Mesodermal cell (in vitro differentiated cells): ENCODE measurements around the gene SP8. TPM values are rescaled to one million over a fixed set of nuclear protein-coding genes. Genes with fewer than 3 reads are reported as not detected.
"Not testable (repeated sequence)": the region's sequence is repeated elsewhere in the genome, so short reads cannot be mapped to it uniquely, and the experiment has no call there.

Experiments used
- H3K27ac ChIP-seq: 2 replicates; pipeline ENCODE4 v1.7.0; 2013; ENCODE audit warnings: mild to moderate bottlenecking, low read depth, low read length, moderate library complexity; ENCODE audit not compliant: severe bottlenecking
- H3K36me3 ChIP-seq: 2 replicates; pipeline ENCODE4 v1.7.1; 2013; ENCODE audit warnings: mild to moderate bottlenecking, low read length, moderate library complexity; ENCODE audit not compliant: control insufficient read depth, insufficient read depth
- H3K4me1 ChIP-seq: one replicate; pipeline ENCODE4 v1.7.1; 2013; ENCODE audit warnings: mild to moderate bottlenecking, low read length; ENCODE audit not compliant: insufficient read depth, control insufficient read depth, poor library complexity, severe bottlenecking
- H3K4me3 ChIP-seq: 2 replicates; pipeline ENCODE4 v1.7.0; 2013; ENCODE audit warnings: low read length, control low read depth, mild to moderate bottlenecking; ENCODE audit not compliant: insufficient read depth, poor library complexity, severe bottlenecking; ENCODE audit errors: extremely low read depth
- H3K9me3 ChIP-seq: 2 replicates; pipeline ENCODE4 v1.7.1; 2013; ENCODE audit warnings: mild to moderate bottlenecking, low read length, moderate library complexity; ENCODE audit not compliant: control insufficient read depth
- WGBS, 2 experiments: methylation state at CpG; one replicate each; pipeline ENCODE4 v1.1.5; 2013; ENCODE audit warnings: missing lambda C conversion rate in 2 of 2; ENCODE audit not compliant: insufficient coverage in 2 of 2; 5-methylcytosine and 5-hydroxymethylcytosine counted together
- polyA plus RNA-seq, 2 experiments: library from polyadenylated mRNA; stranded (reverse); fragments of 50-300 nt; gene quantifications; one replicate each; pipeline ENCODE4 v1.2.3, GENCODE V29; 2013

SP8 gene
- 0.77 TPM for polyA plus RNA-seq (2013, experiment 1 of 2)
- polyA plus RNA-seq (2013, experiment 2 of 2) = 0.15 TPM

DNA sequence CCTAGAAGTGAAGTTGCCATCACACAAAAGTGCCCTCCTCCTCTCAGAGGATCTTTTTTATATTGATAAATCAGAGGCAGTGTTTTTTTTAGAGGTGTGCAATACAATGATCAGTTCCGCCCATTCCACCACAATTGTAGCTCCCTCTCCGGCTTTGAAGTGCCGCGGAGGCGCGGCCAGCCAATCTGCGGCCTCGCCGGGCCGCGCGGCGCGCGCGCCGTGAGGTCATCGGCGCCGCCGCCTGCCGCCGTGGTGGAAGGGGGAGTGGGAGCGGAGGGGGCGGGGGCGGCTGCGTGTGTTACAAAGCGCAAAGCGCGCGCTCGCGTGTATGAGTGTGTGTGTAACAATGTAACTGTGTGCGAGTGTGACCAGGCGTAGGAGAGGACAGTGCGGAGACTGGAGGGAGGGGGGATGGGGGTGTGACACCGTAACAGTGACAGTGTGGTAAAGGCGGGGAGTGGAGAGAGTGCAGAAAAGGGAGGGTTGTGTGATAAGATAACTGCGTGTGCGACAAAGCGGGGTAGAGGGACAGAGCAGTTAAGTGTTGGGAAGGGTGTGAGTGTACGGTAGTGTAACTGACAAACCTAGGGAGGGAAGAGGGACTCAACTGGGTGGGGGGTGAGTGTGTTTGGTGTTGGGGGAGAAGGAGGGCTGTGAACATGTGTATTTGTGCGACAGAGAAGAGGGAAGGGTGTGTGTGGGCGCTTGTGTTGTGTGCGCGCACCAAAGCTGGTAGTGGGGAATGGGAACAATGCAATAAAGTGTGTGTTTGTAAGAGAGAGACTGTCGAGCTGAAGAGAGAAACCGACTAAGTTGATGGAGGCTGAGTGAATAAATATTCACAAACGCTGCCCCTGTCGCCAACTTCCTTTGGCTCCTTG lies at the start of gene SP8:
SP8 (minus strand) TSS at position 108 of the 881 bp plus-strand sequence; CDS start at position 20, 88 bp downstream.
- Histone ChIP-seq H3K4me1 (peaks cover 13% of the 10 kb centered on the region), H3K36me3 (no peaks in the 10 kb centered on the region), H3K4me3 (peak within 1 kb of the TSS; percentile 54), H3K27ac (peak within 1 kb of the TSS; percentile 25), H3K9me3 (no peaks in the 10 kb centered on the region)
- 0 to 1% methylated on average over 21 to 45 of the region's 50 CpGs for WGBS, 2 experiments

DNA sequence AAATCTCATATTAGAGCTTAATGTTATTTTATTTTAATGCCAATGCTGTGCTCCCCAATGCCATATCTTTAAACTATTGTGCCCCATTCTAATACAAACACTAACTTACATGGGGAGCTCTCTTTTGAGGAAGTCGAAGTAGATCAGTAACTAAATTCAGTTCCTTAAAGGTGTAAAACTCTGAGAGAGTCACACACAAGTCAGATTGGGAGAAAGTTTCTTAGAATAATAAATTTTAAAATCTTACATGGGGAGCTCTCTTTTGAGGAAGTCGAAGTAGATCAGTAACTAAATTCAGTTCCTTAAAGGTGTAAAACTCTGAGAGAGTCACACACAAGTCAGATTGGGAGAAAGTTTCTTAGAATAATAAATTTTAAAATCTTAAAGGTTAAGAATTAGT lies 49.7 kb upstream of the SP8 start:
- H3K4me3 ChIP-seq, H3K27ac ChIP-seq, H3K9me3 ChIP-seq, H3K4me1 ChIP-seq, H3K36me3 ChIP-seq: not testable (repeated sequence)
- WGBS, 2 experiments = no CpG with 5 or more reads among the region's 2 CpGs

DNA sequence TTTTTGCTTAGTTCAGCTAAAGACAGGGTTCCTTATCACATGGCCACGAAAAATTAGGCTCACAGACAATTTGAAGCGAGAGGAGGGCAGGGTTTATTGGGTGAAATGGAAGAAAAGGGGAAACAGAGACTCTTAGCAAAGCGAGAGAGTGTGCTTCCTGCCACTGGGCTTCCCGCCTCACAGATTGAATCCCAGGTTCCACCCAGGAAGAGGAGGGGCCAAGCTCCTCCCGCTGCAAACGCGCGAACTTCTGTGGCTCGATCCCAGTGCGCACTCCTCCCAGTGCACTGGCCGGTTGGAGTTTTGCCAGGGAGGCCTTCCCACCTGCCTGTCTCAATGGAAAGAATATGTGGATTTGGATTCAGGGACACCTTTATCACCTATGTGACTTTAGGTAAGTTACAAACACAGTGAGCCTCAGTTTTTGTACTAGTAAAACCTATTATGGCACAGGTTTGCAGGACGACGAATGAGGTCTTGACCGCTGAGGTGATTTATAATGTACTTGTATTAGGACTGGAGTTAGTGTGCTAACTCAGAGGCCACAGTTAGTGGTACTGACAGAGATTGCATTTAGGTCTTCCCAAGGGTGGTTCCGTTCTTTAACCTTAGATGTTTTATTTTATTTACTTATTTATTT lies 48.5 kb upstream of the SP8 start:
- WGBS, 2 experiments = 89 to 92% methylated on average over 7 to 9 of the region's 15 CpGs
- Histone ChIP-seq H3K4me3 (no peak overlapping the region), H3K27ac (no peak overlapping the region), H3K9me3 (no peaks in the 10 kb centered on the region), H3K4me1 (no peaks in the 10 kb centered on the region), H3K36me3 (no peaks in the 10 kb centered on the region)

- H3K9me3 ChIP-seq = no peaks in the 10 kb centered on the region
- H3K36me3 ChIP-seq = no peaks in the 10 kb centered on the region
- H3K4me1 ChIP-seq = no peaks in the 10 kb centered on the region
- no peak overlapping the region for H3K4me3 ChIP-seq
- H3K27ac ChIP-seq = no peak overlapping the region
Measured at GRCh38 chr7:20834656-20835055, 48.0 kb upstream of the SP8 start.

- Histone ChIP-seq H3K4me3 (no peak overlapping the region), H3K9me3 (no peaks in the 10 kb centered on the region), H3K36me3 (no peaks in the 10 kb centered on the region), H3K27ac (no peak overlapping the region), H3K4me1 (no peaks in the 10 kb centered on the region)
Measured at GRCh38 chr7:20831956-20832355, 45.3 kb upstream of the SP8 start.

GRCh38 chr7:20831451-20831850 lies 44.8 kb upstream of the SP8 start:
- Histone ChIP-seq H3K27ac (no peak overlapping the region), H3K4me3 (no peak overlapping the region), H3K4me1 (no peaks in the 10 kb centered on the region), H3K36me3 (no peaks in the 10 kb centered on the region), H3K9me3 (no peaks in the 10 kb centered on the region)

GRCh38 chr7:20828947-20829346 lies 42.3 kb upstream of the SP8 start:
- Histone ChIP-seq H3K4me3 (no peak overlapping the region), H3K4me1 (no peaks in the 10 kb centered on the region), H3K36me3 (no peaks in the 10 kb centered on the region), H3K9me3 (no peaks in the 10 kb centered on the region), H3K27ac (no peak overlapping the region)
- 89 to 100% methylated on average over 1 to 3 of the region's 3 CpGs for WGBS, 2 experiments

- Histone ChIP-seq H3K36me3 (no peaks in the 10 kb centered on the region), H3K27ac (no peak overlapping the region), H3K4me3 (no peak overlapping the region), H3K9me3 (no peaks in the 10 kb centered on the region), H3K4me1 (no peaks in the 10 kb centered on the region)
- WGBS, 2 experiments = 90 to 100% methylated on average over 2 to 5 of the region's 9 CpGs
Measured at GRCh38 chr7:20827172-20827571, 40.5 kb upstream of the SP8 start.

DNA sequence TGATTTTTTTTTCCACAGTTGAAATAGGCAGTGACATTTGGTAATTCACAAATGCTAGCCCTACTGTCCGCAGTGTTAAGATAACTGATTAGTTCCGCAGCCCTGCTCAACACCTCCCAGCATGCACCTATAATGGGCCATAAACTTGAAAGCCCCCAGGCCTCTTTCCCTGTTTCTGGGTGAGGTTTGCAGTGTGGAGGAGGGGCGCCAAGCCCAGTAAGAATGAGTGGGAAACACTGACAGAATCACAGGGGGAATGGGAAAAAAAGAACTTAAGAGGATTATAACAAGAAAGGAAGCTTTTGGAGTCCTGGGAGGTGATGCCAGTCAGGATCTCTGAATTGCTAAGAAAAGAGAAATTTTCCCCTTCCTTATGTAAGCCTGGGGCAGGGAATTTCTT lies 39.6 kb upstream of the SP8 start:
- H3K27ac ChIP-seq = no peak overlapping the region
- no peak overlapping the region for H3K4me3 ChIP-seq
- H3K36me3 ChIP-seq = no peaks in the 10 kb centered on the region
- 50 to 60% methylated on average over 1 of the region's 3 CpGs for WGBS, 2 experiments
- no peaks in the 10 kb centered on the region for H3K9me3 ChIP-seq
- no peaks in the 10 kb centered on the region for H3K4me1 ChIP-seq

DNA sequence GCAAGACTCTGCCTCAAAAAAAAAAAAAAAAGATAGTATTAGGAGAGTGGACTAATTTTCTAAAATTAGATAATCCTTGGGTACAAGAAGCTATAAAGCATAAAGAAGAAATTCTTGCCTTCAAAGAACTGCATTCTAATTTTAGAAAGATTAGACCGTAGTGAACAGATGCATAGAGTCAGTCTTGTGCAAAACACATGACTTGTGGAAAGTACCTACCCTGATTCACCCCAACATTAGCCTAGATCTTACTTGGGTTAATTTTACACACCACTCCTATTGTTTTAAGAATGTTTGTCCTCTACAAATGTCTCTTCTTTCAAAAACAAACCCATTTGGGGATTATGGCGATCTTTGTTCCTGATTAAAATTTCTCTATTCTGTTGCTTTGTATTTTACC lies 38.9 kb upstream of the SP8 start:
- Histone ChIP-seq H3K27ac (no peak overlapping the region), H3K4me1 (no peaks in the 10 kb centered on the region), H3K9me3 (no peaks in the 10 kb centered on the region), H3K4me3 (no peak overlapping the region), H3K36me3 (no peaks in the 10 kb centered on the region)
- 90% methylated on average over 2 of the region's 2 CpGs; no CpG with 5 or more reads in 1 of the 2 experiments for WGBS, 2 experiments

GRCh38 chr7:20821390-20821789 lies 34.7 kb upstream of the SP8 start:
- not testable (repeated sequence) for H3K36me3 ChIP-seq, H3K4me1 ChIP-seq, H3K9me3 ChIP-seq, H3K4me3 ChIP-seq, H3K27ac ChIP-seq
- no CpG with 5 or more reads among the region's 3 CpGs for WGBS, 2 experiments
